Stimulated activated naive CD4-positive, alpha-beta T cell treated with Interleukin-2 at 50 U/mL for 16 hours (primary cell): ENCODE results near the gene PDE6A.
A peak's percentile ranks its signal among the peaks of the same experiment; 100 is the strongest.

Experiments
- DNase-seq: peaks from one replicate; lab custom pipeline; 2025; lab: John Stamatoyannopoulos, UW

PDE6A gene

GRCh38 chr5:149944666-149945065 lies at the start of gene PDE6A:
Gene PDE6A, minus strand, starts transcription at chr5:149944793. Its CDS starts 120 bp downstream, at chr5:149944673.
- DNase-seq, result no peak

DNA sequence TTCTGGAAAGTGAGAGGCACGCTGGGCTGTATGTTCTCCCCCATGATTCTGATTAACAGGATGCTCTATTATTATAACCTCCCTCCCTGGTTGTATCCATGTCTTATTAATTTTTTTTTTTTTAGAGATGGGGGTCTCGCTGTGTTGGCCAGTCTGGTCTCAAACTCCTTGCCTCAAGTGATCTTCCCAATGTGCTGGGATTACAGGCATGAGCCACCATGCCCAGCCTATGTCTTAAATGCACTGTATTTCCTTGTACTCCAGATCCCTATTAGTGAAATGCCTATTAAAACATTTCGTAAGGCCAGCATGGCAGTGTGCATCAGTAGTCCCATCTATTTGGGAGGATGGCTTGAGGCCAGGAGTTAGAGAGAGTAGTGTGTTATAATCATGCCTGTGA lies 48.9 kb upstream of the PDE6A start:
- DNase-seq, result no peak

DNA sequence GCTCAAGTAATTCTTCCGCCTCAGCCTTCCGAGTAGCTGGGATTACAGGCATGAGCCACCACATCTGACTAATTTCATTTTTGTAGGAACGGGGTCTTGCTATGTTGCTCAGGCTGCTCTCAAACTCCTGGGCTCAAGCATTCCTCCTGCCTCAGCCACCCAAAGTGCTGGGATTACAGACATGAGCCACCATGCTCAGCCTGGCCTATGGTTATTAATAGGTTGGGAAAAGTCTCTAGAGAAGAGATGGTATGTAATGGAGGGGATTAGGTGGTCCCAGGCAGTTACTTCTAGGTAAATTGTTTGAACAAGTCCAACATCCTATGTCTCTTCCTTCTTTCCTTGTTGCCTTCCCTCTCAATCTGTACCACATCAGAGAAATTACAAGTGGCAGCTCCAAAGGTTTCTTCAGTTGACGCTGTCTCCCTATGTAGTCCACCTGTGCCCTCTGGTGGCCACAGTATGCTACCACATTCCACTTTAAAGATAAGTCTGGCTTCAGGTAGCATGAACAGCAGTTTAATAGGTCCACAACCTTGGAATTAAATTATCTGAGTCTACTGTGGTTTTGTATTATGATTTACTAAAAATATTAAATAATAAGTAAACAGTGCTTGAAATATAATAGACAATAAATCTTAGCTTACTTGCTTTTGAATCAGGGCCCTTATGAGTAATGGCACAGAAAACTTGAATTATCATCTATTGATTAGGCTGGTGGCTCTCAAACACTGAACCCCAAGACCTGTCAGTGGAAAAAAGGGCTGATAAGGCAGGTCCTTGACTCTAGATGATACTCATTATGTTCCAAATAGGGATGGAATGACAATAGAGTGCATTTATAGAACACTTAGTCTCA lies 46.2 kb upstream of the PDE6A start:
- DNase-seq, result peak; percentile 54

- no peak for DNase-seq
These were observed 43.5 kb upstream of the PDE6A start for GRCh38 chr5:149988126-149988525.

- no peak for DNase-seq
These were observed 37.9 kb upstream of the PDE6A start for GRCh38 chr5:149982505-149982904.

- no peak for DNase-seq
These were observed 36.6 kb upstream of the PDE6A start for GRCh38 chr5:149981206-149981605.

- DNase-seq, result no peak
These were observed 35.3 kb upstream of the PDE6A start for GRCh38 chr5:149979896-149980295.

DNA sequence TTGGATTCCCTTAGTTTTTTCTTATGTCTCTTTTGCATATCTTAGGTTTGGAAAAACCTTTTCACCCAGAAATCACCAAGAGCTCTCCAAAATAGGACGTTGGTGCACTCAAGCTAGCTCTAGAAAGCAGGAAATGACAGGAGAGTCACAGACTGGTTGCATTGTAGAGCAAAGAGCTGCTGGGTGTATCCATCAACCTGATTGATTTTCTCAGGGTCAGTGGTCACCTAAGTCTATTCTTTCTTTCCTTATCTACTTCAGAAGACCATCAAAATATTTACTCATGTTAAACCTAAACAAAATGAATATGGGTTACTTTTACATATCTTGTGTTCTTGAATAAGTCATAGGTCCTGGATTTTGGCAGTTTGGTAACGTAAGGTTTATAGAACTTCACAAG lies 30.8 kb upstream of the PDE6A start:
- no peak for DNase-seq

DNA sequence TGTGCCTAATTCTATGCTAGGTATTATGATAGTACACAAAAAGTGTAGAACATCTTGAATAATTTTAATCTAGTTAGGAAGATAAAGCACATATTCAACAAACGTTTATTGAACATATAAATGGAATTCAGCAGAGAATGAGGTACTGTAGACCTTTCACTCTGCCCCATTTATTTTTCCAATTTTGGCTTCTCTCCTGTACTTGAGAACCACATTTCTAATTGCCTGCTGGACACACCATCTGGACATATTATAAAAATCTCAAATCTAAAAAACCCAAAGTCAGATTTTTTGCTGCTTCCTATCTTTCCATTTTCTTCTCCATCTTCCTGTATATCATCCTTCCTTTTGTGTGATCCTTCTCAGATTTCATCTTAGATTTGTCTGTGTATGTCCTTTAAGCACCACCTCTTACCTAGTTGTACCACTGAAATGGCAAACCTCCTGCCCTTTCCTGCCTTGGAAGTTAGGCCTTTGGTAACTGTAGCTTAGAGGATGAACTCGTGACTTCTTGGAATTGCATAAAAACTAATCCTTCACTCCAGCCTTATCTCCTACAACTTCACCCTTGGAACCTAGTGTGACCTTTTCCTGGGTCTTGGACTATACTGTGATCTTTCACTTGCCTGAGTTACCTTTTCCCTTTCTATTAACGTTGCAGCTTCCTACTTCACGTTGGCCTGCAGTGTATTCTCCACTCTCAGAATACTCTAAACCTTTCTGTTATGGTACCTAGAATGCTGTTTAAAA lies 24.8 kb upstream of the PDE6A start:
- no peak for DNase-seq

- DNase-seq, result no peak
These were observed 22.4 kb upstream of the PDE6A start for GRCh38 chr5:149966946-149967345.

DNA sequence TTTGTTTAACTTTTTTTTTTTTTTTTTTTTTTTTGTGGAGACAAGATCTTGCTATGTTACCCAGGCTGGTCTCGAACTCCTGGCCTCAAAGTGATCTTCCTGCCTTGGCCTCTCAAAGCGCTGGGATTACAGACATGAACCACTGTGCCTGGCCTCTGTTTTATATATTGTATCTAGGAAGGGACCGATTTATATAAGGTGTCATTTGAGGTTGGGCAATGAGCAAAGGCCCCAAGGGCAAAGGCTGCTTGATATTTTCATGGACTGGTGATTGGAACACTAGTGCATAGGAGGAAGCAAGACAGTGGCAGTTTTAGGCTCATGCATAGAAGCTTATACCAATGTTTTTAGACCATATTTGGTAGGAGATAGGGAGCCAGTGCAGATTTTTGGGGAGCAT lies 19.1 kb upstream of the PDE6A start:
- DNase-seq, result no peak

DNA sequence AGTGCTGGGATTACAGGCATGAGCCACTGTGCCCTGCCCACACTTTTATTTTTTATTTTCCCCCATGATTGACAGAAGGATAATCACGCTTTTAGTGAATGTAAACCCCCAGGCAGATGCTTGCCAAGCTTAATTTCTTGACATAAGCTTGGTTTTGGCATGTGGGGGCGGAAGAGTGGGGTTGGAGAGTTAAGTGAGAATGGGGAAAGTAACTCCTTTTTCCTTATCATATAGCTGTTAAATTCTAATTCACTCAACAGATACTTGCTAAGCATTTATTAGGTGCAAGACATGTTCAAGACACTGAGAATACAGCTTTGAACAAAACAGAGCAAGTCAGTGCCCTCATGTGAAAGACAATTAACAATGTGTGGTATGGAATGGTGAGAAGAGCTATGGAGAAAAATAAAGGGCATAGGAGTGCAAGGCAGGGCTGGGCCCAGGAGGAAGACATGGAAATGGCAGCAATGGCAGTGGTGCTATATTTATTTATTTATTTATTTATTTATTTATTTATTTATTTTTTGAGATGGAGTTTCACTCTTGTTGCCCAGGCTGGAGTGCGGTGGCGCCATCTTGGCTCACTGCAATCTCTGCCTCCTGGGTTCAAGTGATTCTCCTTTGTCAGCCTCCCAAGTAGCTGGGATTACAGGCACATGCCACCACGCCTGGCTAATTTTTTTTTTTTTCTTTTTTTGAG lies 18.2 kb upstream of the PDE6A start:
- no peak for DNase-seq

GRCh38 chr5:149961957-149962409 lies 17.4 kb upstream of the PDE6A start:
- no peak for DNase-seq

- DNase-seq, result no peak
These were observed 16.6 kb upstream of the PDE6A start for GRCh38 chr5:149961186-149961685.

DNA sequence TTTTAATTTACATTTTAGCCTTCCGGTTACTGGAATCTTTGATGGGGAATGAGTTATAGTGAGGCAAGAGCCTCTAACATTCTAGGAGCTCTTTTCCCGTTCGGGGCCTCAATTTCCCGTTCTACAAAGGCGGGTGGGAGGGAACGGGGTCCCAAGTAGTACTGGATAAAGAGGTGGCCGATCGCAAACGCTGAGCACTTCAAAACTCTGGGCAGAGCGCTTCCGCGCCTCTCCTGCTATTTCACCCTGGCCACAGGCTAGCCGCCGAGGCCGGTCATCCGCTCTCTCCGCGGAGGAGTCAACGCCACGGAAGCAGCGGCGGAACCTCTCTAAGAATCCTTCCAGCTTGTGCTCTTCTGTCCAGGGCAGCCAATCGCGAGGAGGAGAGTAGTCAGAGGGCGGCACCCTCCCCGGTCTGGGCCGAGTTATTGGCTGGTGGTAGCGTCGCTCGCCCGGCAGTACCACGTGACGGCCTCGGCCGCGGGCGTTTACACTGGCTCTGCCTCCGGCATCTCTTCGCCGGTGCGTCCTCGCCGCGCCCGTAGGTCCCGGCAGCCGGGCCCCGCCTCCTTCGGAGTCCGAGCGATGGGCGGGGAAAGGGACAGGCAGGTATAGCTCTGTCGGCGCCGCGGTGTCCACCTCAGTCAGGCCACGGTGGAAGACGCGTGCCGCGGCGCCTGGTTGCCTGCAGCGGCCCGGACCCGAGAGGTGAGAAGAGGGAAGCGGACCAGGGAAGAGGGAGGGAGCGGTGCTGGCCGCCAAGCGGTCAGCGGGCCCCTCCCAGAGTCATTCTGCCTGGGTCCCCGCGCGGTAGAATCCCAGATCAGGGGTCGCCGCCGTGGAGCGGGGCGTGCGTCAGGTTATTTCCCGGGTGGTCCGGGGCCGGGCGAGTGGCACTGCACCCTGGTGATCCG lies 15.9 kb upstream of the PDE6A start, which contains the start of gene SLC26A2:
Gene SLC26A2, plus strand, starts transcription at position 487 of the 914 bp plus-strand sequence. CDS start 16,895 bp downstream, outside the sequence.
- DNase-seq, result peak; percentile 95

- peak; percentile 58 for DNase-seq
These were observed 15.0 kb upstream of the PDE6A start for GRCh38 chr5:149959406-149960236.

GRCh38 chr5:149957855-149958254 lies 13.3 kb upstream of the PDE6A start:
- DNase-seq, result no peak

GRCh38 chr5:149956685-149957084 lies 12.1 kb upstream of the PDE6A start:
- DNase-seq, result no peak

- no peak for DNase-seq
These were observed 10.2 kb upstream of the PDE6A start for GRCh38 chr5:149954798-149955197.

GRCh38 chr5:149953436-149954121 lies 9.0 kb upstream of the PDE6A start:
- DNase-seq, result no peak
